ENCODE results near the gene FAM151A. TPM values are rescaled to one million over a fixed set of nuclear protein-coding genes. Genes with fewer than 3 reads are reported as not detected.

Gene FAM151A
- polyA plus RNA-seq, 1 donor (not counting 4 experiments of a cell fraction or from before 2014, with no cell fraction given), result 0.07 TPM

- Histone ChIP-seq H3K9me1 (ENCODE audit: control insufficient read depth, extremely low read depth, insufficient read depth, low read length) (peaks cover 5% of the 10 kb centered on the region), H3K9me3 (ENCODE audit: control insufficient read depth, low read depth, low read length) (no peaks in the 10 kb centered on the region), H3K9ac (ENCODE audit: control insufficient read depth, extremely low read depth, insufficient read depth, low read length) (no peak overlapping the region), H2AFZ (ENCODE audit: control insufficient read depth, low read length) (no peak overlapping the region), H3K27ac (ENCODE audit: control insufficient read depth, insufficient read depth, low read length) (no peak overlapping the region), H3K4me2 (ENCODE audit: control insufficient read depth, extremely low read depth, insufficient read depth, low read depth, low read length) (no peak overlapping the region), H3K36me3 (ENCODE audit: control insufficient read depth in 2 of 2, extremely low read depth in 1 of 2, insufficient read depth in 2 of 2, low read length in 2 of 2) (no peaks in the 10 kb centered on the region), H3K4me3 (ENCODE audit: control insufficient read depth in 2 of 3, extremely low read depth in 1 of 3, insufficient read depth in 2 of 3, low read depth in 1 of 3, low read length in 3 of 3) (no peak overlapping the region), H3K27me3 (ENCODE audit: control insufficient read depth, extremely low read depth, insufficient read depth, low read length) (no peaks in the 10 kb centered on the region), H3K79me2 (ENCODE audit: control insufficient read depth, insufficient read depth, low read length) (no peaks in the 10 kb centered on the region), H4K20me1 (ENCODE audit: control insufficient read depth, extremely low read depth, insufficient read depth, low read length) (no peaks in the 10 kb centered on the region), H3K4me1 (ENCODE audit: control insufficient read depth, extremely low read depth, insufficient read depth, low read length) (peaks cover 13% of the 10 kb centered on the region)
- no peak for FAIRE-seq
- TF ChIP-seq EZH2 (IDR thresholded peaks at IDR 0.05; ENCODE audit: low read length) (no peak), CTCF (optimal IDR thresholded peaks at IDR 0.05 in 1 of 3, IDR thresholded peaks at IDR 0.05 in 1 of 3, conservative IDR thresholded peaks at IDR 0.05 in 1 of 3; ENCODE audit: extremely low read depth in 1 of 3, insufficient read depth in 2 of 3, low read length in 3 of 3) (no peak)
- dilution Hi-C loops (cut with MboI; ENCODE audit: extremely low pct_ligation_motif_present, low sequenced_read_pairs), result no loop called here
- DNase-seq (ENCODE audit: low read depth, low spot score), result no peak
These were observed 45.7 kb downstream of the FAM151A start for GRCh38 chr1:54577612-54578011.

GRCh38 chr1:54575605-54576290 lies 47.6 kb downstream of the FAM151A start:
- no peak for FAIRE-seq
- Histone ChIP-seq H3K36me3 (ENCODE audit: control insufficient read depth in 2 of 2, extremely low read depth in 1 of 2, insufficient read depth in 2 of 2, low read length in 2 of 2) (no peaks in the 10 kb centered on the region), H3K9me3 (ENCODE audit: control insufficient read depth, low read depth, low read length) (no peaks in the 10 kb centered on the region), H4K20me1 (ENCODE audit: control insufficient read depth, extremely low read depth, insufficient read depth, low read length) (no peaks in the 10 kb centered on the region), H3K4me2 (ENCODE audit: control insufficient read depth, extremely low read depth, insufficient read depth, low read depth, low read length) (no peak overlapping the region), H3K79me2 (ENCODE audit: control insufficient read depth, insufficient read depth, low read length) (no peaks in the 10 kb centered on the region), H2AFZ (ENCODE audit: control insufficient read depth, low read length) (no peak overlapping the region), H3K4me1 (ENCODE audit: control insufficient read depth, extremely low read depth, insufficient read depth, low read length) (peaks cover 12% of the 10 kb centered on the region), H3K9me1 (ENCODE audit: control insufficient read depth, extremely low read depth, insufficient read depth, low read length) (peaks cover 2% of the 10 kb centered on the region), H3K27me3 (ENCODE audit: control insufficient read depth, extremely low read depth, insufficient read depth, low read length) (no peaks in the 10 kb centered on the region), H3K4me3 (ENCODE audit: control insufficient read depth in 2 of 3, extremely low read depth in 1 of 3, insufficient read depth in 2 of 3, low read depth in 1 of 3, low read length in 3 of 3) (no peak overlapping the region), H3K27ac (ENCODE audit: control insufficient read depth, insufficient read depth, low read length) (no peak overlapping the region), H3K9ac (ENCODE audit: control insufficient read depth, extremely low read depth, insufficient read depth, low read length) (no peak overlapping the region)
- TF ChIP-seq CTCF (optimal IDR thresholded peaks at IDR 0.05 in 1 of 3, IDR thresholded peaks at IDR 0.05 in 1 of 3, conservative IDR thresholded peaks at IDR 0.05 in 1 of 3; ENCODE audit: extremely low read depth in 1 of 3, insufficient read depth in 2 of 3, low read length in 3 of 3) (no peak), EZH2 (IDR thresholded peaks at IDR 0.05; ENCODE audit: low read length) (no peak)
- no peak for DNase-seq (ENCODE audit: low read depth, low spot score)
- dilution Hi-C loops (cut with MboI; ENCODE audit: extremely low pct_ligation_motif_present, low sequenced_read_pairs), result no loop called here

Measured in keratinocyte (primary cell).